GM12878 (cell line): ENCODE data around the gene CCDC83. TPM values are rescaled to one million over a fixed set of nuclear protein-coding genes. Genes with fewer than 3 reads are reported as not detected.
"Not testable (repeated sequence)": the region's sequence is repeated elsewhere in the genome, so short reads cannot be mapped to it uniquely, and the experiment has no call there.

Source experiments
- ATAC-seq: fragments of 200-7000 bp; cut with Tn5 transposase; 3 replicates; pipeline ENCODE4 v1.9.1; 2020; ENCODE audit warnings: mild to moderate bottlenecking, moderate library complexity
- BruUV-seq: library from RNA; stranded (reverse); fragments of 400-500 nt; replicated peaks from 2 replicates; lab custom pipeline; 2021; lab: Mats Ljungman, UMichigan
- CTCF ChIA-PET: fragments of 300-600 bp; sonication (Branson Sonifier 250); formaldehyde crosslinking; extraction: SDS; loops from one replicate; lab custom pipeline; 2021; ENCODE audit warnings: inconsistent platforms; lab: Yijun Ruan, JAX
- POLR2A ChIA-PET: fragments of 350-600 bp; formaldehyde crosslinking; extraction: SDS; loops from one replicate; lab custom pipeline; 2021; ENCODE audit warnings: inconsistent platforms; lab: Charles Lee
- RAD21 ChIA-PET: fragments of 300-600 bp; sonication (Branson Sonifier 250); formaldehyde crosslinking; loops from one replicate; lab custom pipeline; 2023; ENCODE audit warnings: antibody characterized with exemption; ENCODE audit not compliant: unreplicated experiment; lab: Charles Lee
- SMC1A ChIA-PET: fragments of 300-600 bp; sonication (Branson Sonifier 250); formaldehyde crosslinking; loops from one replicate; lab custom pipeline; 2023; ENCODE audit not compliant: unreplicated experiment, uncharacterized antibody; lab: Charles Lee
- DNase-seq: peaks from one replicate; pipeline ENCODE4 v3.0.0-alpha.2; 2011; ENCODE audit warnings: low read depth, low spot score
- FAIRE-seq: peaks from 3 replicates; lab custom pipeline; 2011; peaks lifted over from hg19 to GRCh38; lab: Jason Lieb, UNC
- H2AFZ ChIP-seq: 2 replicates; pipeline ENCODE4 v1.6.0; 2011; ENCODE audit warnings: low read depth, low read length, control low read depth; ENCODE audit not compliant: control insufficient read depth
- H3K27ac ChIP-seq: 2 replicates; pipeline ENCODE4 v1.5.1; 2011; ENCODE audit warnings: control low read depth; ENCODE audit not compliant: control insufficient read depth, insufficient read depth
- H3K27me3 ChIP-seq, 2 experiments: replicated peaks in 1 of 2; 2 replicates each; pipeline versions ENCODE4 v1.6.0 to v1.6.1; 2011; ENCODE audit warnings: low read length in 1 of 2; ENCODE audit not compliant: control insufficient read depth in 2 of 2, insufficient read depth in 2 of 2
- H3K36me3 ChIP-seq, 2 experiments: 2 replicates each; pipeline ENCODE4 v1.5.1; 2011; ENCODE audit warnings: low read length in 1 of 2; ENCODE audit not compliant: control insufficient read depth in 2 of 2, insufficient read depth in 2 of 2
- H3K4me1 ChIP-seq: 2 replicates; pipeline ENCODE4 v1.6.1; 2011; ENCODE audit warnings: mild to moderate bottlenecking, low read length, moderate library complexity, mixed read lengths; ENCODE audit not compliant: control insufficient read depth, insufficient read depth
- H3K4me2 ChIP-seq: 2 replicates; pipeline ENCODE4 v1.6.0; 2011; ENCODE audit warnings: control low read depth; ENCODE audit not compliant: control insufficient read depth, insufficient read depth
- H3K4me3 ChIP-seq: fragments of 200-600 bp; sonication (generic); 2 replicates; pipeline ENCODE4 v1.5.1; 2016
- H3K79me2 ChIP-seq: 2 replicates; pipeline ENCODE4 v1.6.0; 2011; ENCODE audit warnings: low read length; ENCODE audit not compliant: control insufficient read depth, insufficient read depth
- H3K9ac ChIP-seq: 2 replicates; pipeline ENCODE4 v1.8.0; 2011; ENCODE audit warnings: low read length, control low read depth, mixed read lengths; ENCODE audit not compliant: control insufficient read depth, insufficient read depth
- H3K9me3 ChIP-seq: replicated peaks from 3 replicates; pipeline ENCODE4 v1.5.1; 2011; ENCODE audit warnings: mild to moderate bottlenecking, low read length; ENCODE audit not compliant: control insufficient read depth, insufficient read depth
- H4K20me1 ChIP-seq: 2 replicates; pipeline ENCODE4 v1.6.0; 2011; ENCODE audit not compliant: control insufficient read depth, insufficient read depth
- IKZF2 ChIP-seq, 2 experiments: fragments of 450-650 bp; IDR thresholded peaks; 2 replicates each; pipeline ENCODE4 v1.6.1; 2017; ENCODE audit warnings: mild to moderate bottlenecking in 2 of 2, moderate library complexity in 2 of 2
- NR2C2 ChIP-seq: IDR thresholded peaks from 2 replicates; pipeline ENCODE4 v1.6.1; 2011; ENCODE audit warnings: borderline replicate concordance, low read depth; ENCODE audit not compliant: control insufficient read depth, insufficient read length
- TCF3 ChIP-seq: IDR thresholded peaks from 2 replicates; pipeline ENCODE4 v1.6.1; 2012; ENCODE audit warnings: low read depth, mild to moderate bottlenecking, low read length, borderline replicate concordance; ENCODE audit not compliant: insufficient read depth
- ZNF274 ChIP-seq: IDR thresholded peaks from one replicate; pipeline ENCODE4 v1.8.0; 2011; ENCODE audit not compliant: insufficient read length, insufficient read depth
- WGBS: methylation state at CpG from one replicate; pipeline ENCODE4 v1.1.6; 2016; ENCODE audit warnings: low lambda C conversion rate; ENCODE audit not compliant: insufficient replicate concordance, insufficient coverage; ENCODE audit errors: missing lambda C conversion rate; 5-methylcytosine and 5-hydroxymethylcytosine counted together
- in situ Hi-C: fragments of 300-500 bp; cut with MboI; formaldehyde crosslinking; loops from 9 replicates; pipeline ENCODE4 v1.14.3; 2018; ENCODE audit warnings: mixed read lengths
- intact Hi-C: fragments of 100-400 bp; cut with micrococcal nuclease; formaldehyde crosslinking; loops from one replicate; pipeline ENCODE4 v1.14.2; 2022; ENCODE audit not compliant: unreplicated experiment
- polyA plus RNA-seq, 11 experiments: library from polyadenylated mRNA; depleted of rRNA in 4 of 11; unstranded in 6 of 11; stranded (reverse) in 5 of 11; fragments of >200 nt; fragmentation: Nextera tagmentation in 4 of 11; fragmentation: Illumina TruSeq in 1 of 11; extraction: Ambion mirVana in 4 of 11; extraction: Trizol in 1 of 11; gene quantifications; 1 replicate in 1 of 11; 2 replicates in 10 of 11; pipeline versions ENCODE4 v1.2.1 to v1.2.3, GENCODE V29; 2011 to 2016; ENCODE audit warnings: inconsistent platforms in 2 of 11, missing spikeins in 2 of 11, low read depth in 1 of 11
- total RNA-seq, 4 experiments: library from RNA; depleted of rRNA in 3 of 4; stranded (reverse); fragments of >200 nt in 3 of 4; fragmentation: Illumina TruSeq in 1 of 4; extraction: Trizol in 1 of 4; gene quantifications; 2 replicates each; pipeline versions ENCODE4 v1.2.1 to v1.2.3, GENCODE V29; 2013 to 2021
- TF ChIP-seq, protein P1 (sequence below): fragments of 450-650 bp; formaldehyde crosslinking; IDR thresholded peaks from 2 replicates; pipeline ENCODE4 v1.4.0; 2022; ENCODE audit warnings: mild to moderate bottlenecking, moderate library complexity

Gene CCDC83
- total and polyA plus RNA-seq, 10 of the 15 experiments (the other 5 are each of a cell fraction or from before 2014, with no cell fraction given): not detected

DNA sequence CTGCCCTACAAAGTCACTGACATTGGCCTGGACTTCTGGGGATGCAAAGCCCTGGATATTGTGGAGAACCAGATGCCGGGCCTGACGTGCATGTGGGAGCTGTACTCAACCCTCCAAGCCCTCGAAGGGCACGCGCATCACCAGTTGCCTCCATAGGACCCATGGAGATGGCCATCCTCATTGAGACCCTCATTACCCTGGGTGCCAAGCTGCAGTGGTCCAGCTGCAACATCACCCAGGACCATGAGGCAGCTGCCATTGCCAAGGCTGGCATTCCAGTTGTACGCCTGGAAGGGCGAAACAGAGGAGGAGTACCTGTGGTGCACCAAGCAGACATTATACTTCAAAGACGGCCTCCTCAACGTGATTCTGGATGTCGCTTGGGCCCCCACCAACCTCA is 1.9 kb downstream of the CCDC83 start:
- DNase-seq (no peak), ATAC-seq (no peak), FAIRE-seq (no peak)
- CTCF ChIA-PET: no interaction called here
- in situ Hi-C loops (loop anchor here (5.0 to 10.0 kb wide), 2 partner anchors 435 to 958 kb away; no protein-coding TSS in a partner anchor), intact Hi-C loops (loop anchor here (5.0 to 10.0 kb wide), 3 partner anchors 358 to 960 kb away; no protein-coding TSS in a partner anchor)
- no peaks in the 10 kb centered on the region; a peak in 1 of 4 replicates for H3K27me3 ChIP-seq
- SMC1A ChIA-PET: interaction anchor here (1.1 kb wide), 1 partner anchor 437 kb away, joined by 4 read pairs; no protein-coding TSS in a partner anchor
- H3K4me2 ChIP-seq: no peak overlapping the region
- no peak overlapping the region for H3K9ac ChIP-seq
- 82% methylated on average over 10 of the region's 10 CpGs for WGBS
- no peaks in the 10 kb centered on the region for H3K36me3 ChIP-seq
- TF ChIP-seq ZNF274 (no peak), TCF3 (no peak), NR2C2 (peak; percentile 17), IKZF2 (IDR thresholded peaks at IDR 0.05) (no peak)
- TF ChIP-seq, protein P1, sequence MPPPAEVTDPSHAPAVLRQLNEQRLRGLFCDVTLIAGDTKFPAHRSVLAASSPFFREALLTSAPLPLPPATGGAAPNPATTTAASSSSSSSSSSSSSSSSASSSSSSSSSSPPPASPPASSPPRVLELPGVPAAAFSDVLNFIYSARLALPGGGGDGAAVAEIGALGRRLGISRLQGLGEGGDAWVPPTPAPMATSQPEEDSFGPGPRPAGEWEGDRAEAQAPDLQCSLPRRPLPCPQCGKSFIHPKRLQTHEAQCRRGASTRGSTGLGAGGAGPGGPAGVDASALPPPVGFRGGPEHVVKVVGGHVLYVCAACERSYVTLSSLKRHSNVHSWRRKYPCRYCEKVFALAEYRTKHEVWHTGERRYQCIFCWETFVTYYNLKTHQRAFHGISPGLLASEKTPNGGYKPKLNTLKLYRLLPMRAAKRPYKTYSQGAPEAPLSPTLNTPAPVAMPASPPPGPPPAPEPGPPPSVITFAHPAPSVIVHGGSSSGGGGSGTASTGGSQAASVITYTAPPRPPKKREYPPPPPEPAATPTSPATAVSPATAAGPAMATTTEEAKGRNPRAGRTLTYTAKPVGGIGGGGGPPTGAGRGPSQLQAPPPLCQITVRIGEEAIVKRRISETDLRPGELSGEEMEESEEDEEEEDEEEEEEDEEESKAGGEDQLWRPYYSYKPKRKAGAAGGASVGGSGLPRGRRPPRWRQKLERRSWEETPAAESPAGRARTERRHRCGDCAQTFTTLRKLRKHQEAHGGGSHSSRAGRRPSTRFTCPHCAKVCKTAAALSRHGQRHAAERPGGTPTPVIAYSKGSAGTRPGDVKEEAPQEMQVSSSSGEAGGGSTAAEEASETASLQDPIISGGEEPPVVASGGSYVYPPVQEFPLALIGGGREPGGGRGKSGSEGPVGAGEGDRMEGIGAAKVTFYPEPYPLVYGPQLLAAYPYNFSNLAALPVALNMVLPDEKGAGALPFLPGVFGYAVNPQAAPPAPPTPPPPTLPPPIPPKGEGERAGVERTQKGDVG (CRISPR knock-in tag): no peak
- H3K4me3 ChIP-seq: no peak overlapping the region
- H2AFZ ChIP-seq: no peak overlapping the region
- H3K27ac ChIP-seq: no peak overlapping the region
- POLR2A ChIA-PET: no interaction called here
- H3K9me3 ChIP-seq: no peaks in the 10 kb centered on the region
- no peaks in the 10 kb centered on the region for H4K20me1 ChIP-seq
- H3K79me2 ChIP-seq: no peaks in the 10 kb centered on the region
- RAD21 ChIA-PET: no interaction called here
- BruUV-seq: no TSS peak
- H3K4me1 ChIP-seq: peaks cover 8% of the 10 kb centered on the region

- H3K27me3 ChIP-seq, H2AFZ ChIP-seq, H3K4me3 ChIP-seq, BruUV-seq, H3K9me3 ChIP-seq, H4K20me1 ChIP-seq, ATAC-seq, H3K36me3 ChIP-seq, FAIRE-seq, H3K79me2 ChIP-seq, DNase-seq, CTCF ChIA-PET, H3K27ac ChIP-seq, H3K4me2 ChIP-seq, H3K9ac ChIP-seq, H3K4me1 ChIP-seq: not testable (repeated sequence)
- RAD21 ChIA-PET: interaction anchor here (0.6 kb wide), 1 partner anchor 595 kb away, joined by 4 read pairs; no protein-coding TSS in a partner anchor
- SMC1A ChIA-PET: interaction anchor here (0.6 kb wide), 1 partner anchor 139 kb away, joined by 3 read pairs; no protein-coding TSS in a partner anchor
- intact Hi-C loops: loop anchor here (5.0 to 10.0 kb wide), 3 partner anchors 355 to 958 kb away; no protein-coding TSS in a partner anchor
- POLR2A ChIA-PET: interaction anchor here (0.7 kb wide), 1 partner anchor 242 kb away, joined by 3 read pairs; no protein-coding TSS in a partner anchor
- in situ Hi-C loops: loop anchor here (5.0 to 10.0 kb wide), 2 partner anchors 433 to 955 kb away; no protein-coding TSS in a partner anchor
Measured at GRCh38 chr11:85859541-85859940, 4.4 kb downstream of the CCDC83 start.
